A549 (cell line): ENCODE results near the gene TRAPPC12. TPM values are rescaled to one million over a fixed set of nuclear protein-coding genes. Genes with fewer than 3 reads are reported as not detected.

ENCODE experiments used
- ATAC-seq, 2 experiments: fragments of 200-7000 bp in 1 of 2; fragments of >200 bp in 1 of 2; cut with Nextera tagmentation in 1 of 2; cut with Tn5 transposase in 1 of 2; 3 replicates each; pipeline versions ENCODE4 v1.8.0 to v1.9.1; 2018 to 2020; ENCODE audit warnings: mild to moderate bottlenecking in 1 of 2, moderate library complexity in 1 of 2
- CTCF ChIA-PET: fragments of 300-600 bp; sonication (Branson Sonifier 250); formaldehyde crosslinking; extraction: SDS; loops from one replicate; lab custom pipeline; 2021; ENCODE audit warnings: antibody characterized with exemption, inconsistent platforms; lab: Yijun Ruan, JAX
- POLR2A ChIA-PET: fragments of 350-600 bp; formaldehyde crosslinking; extraction: SDS; loops from one replicate; lab custom pipeline; 2021; ENCODE audit warnings: antibody characterized with exemption, inconsistent platforms; lab: Yijun Ruan, JAX
- DNase-seq, 2 experiments: peaks; one replicate each; pipeline versions ENCODE4 v3.0.0 to v3.0.0-alpha.2; 2011 to 2016; ENCODE audit warnings: low read depth in 1 of 2, low spot score in 1 of 2
- FAIRE-seq: peaks from 2 replicates; lab custom pipeline; 2011; peaks lifted over from hg19 to GRCh38; lab: Jason Lieb, UNC
- H3K27ac ChIP-seq, 2 experiments: fragments of >200 bp; sonication (Bioruptor Twin); formaldehyde crosslinking; 3 replicates each; pipeline ENCODE4 v1.5.1; 2016 to 2017
- H3K4me1 ChIP-seq: fragments of >200 bp; sonication (Bioruptor Twin); formaldehyde crosslinking; 3 replicates; pipeline ENCODE4 v1.6.1; 2016
- H3K4me2 ChIP-seq: fragments of >200 bp; sonication (Bioruptor Twin); formaldehyde crosslinking; 3 replicates; pipeline ENCODE4 v1.6.1; 2016
- H3K4me3 ChIP-seq: fragments of >200 bp; sonication (Bioruptor Twin); formaldehyde crosslinking; 3 replicates; pipeline ENCODE4 v1.5.1; 2016
- H3K9me3 ChIP-seq: fragments of >200 bp; sonication (Bioruptor Twin); formaldehyde crosslinking; 3 replicates; pipeline ENCODE4 v1.6.1; 2016
- BHLHE40 ChIP-seq: IDR thresholded peaks from 2 replicates; pipeline ENCODE4 v1.6.1; 2012; ENCODE audit warnings: low read depth, low read length, inconsistent platforms
- CEBPB ChIP-seq, 2 experiments: fragments of >200 bp in 1 of 2; sonication (Bioruptor Twin) in 1 of 2; formaldehyde crosslinking in 1 of 2; IDR thresholded peaks; 2 replicates each; pipeline ENCODE4 v1.6.1; 2012 to 2016
- CHD2 ChIP-seq: fragments of 150-350 bp; IDR thresholded peaks from 2 replicates; pipeline ENCODE4 v1.6.1; 2014; ENCODE audit warnings: low read length; ENCODE audit not compliant: partially characterized antibody
- CHD4 ChIP-seq: fragments of 200-600 bp; sonication (generic); IDR thresholded peaks from 2 replicates; pipeline ENCODE4 v1.6.1; 2016; ENCODE audit warnings: antibody characterized with exemption, mild to moderate bottlenecking, borderline replicate concordance
- EHF ChIP-seq: fragments of 250-450 bp; sonication (Bioruptor Pico); IDR thresholded peaks from 2 replicates; pipeline ENCODE4 v1.5.0; 2020; ENCODE audit warnings: mild to moderate bottlenecking
- ESRRA ChIP-seq: fragments of 150-350 bp; IDR thresholded peaks from 2 replicates; pipeline ENCODE4 v1.6.1; 2014; ENCODE audit warnings: mild to moderate bottlenecking, low read length, borderline replicate concordance
- FOSB ChIP-seq: fragments of 250-450 bp; sonication (Bioruptor Pico); IDR thresholded peaks from 2 replicates; pipeline ENCODE4 v1.5.0; 2020; ENCODE audit warnings: mild to moderate bottlenecking, moderate library complexity
- FOXS1 ChIP-seq: fragments of 250-450 bp; sonication (Bioruptor Pico); IDR thresholded peaks from 2 replicates; pipeline ENCODE4 v1.5.0; 2020; ENCODE audit warnings: mild to moderate bottlenecking, moderate library complexity
- GATA3 ChIP-seq: IDR thresholded peaks from 2 replicates; pipeline ENCODE4 v1.6.1; 2012; ENCODE audit warnings: borderline replicate concordance
- HEYL ChIP-seq: fragments of 250-450 bp; sonication (Bioruptor Pico); IDR thresholded peaks from 2 replicates; pipeline ENCODE4 v1.8.0; 2021; ENCODE audit warnings: mild to moderate bottlenecking, moderate library complexity
- HOXB5 ChIP-seq: fragments of 250-450 bp; sonication (Bioruptor Pico); IDR thresholded peaks from 2 replicates; pipeline ENCODE4 v1.5.0; 2020; ENCODE audit warnings: mild to moderate bottlenecking, moderate library complexity
- JUNB ChIP-seq: fragments of >200 bp; sonication (Bioruptor Twin); formaldehyde crosslinking; IDR thresholded peaks from 2 replicates; pipeline ENCODE4 v1.6.1; 2016
- KDM1A ChIP-seq: fragments of 200-600 bp; sonication (generic); IDR thresholded peaks from 2 replicates; pipeline ENCODE4 v1.6.1; 2016; ENCODE audit warnings: low read depth, mild to moderate bottlenecking
- MAFK ChIP-seq: fragments of 450-650 bp; IDR thresholded peaks from 2 replicates; pipeline ENCODE4 v1.6.1; 2014; ENCODE audit not compliant: partially characterized antibody
- NPAS2 ChIP-seq: fragments of 250-450 bp; sonication (Bioruptor Pico); IDR thresholded peaks from 2 replicates; pipeline ENCODE4 v1.8.0; 2022; ENCODE audit warnings: mild to moderate bottlenecking, moderate library complexity, borderline replicate concordance
- POLR2A ChIP-seq: IDR thresholded peaks from 2 replicates; pipeline ENCODE4 v1.6.1; 2012; ENCODE audit warnings: mild to moderate bottlenecking, low read length
- RAD21 ChIP-seq, 2 experiments: fragments of >200 bp in 1 of 2; sonication (Bioruptor Twin) in 1 of 2; formaldehyde crosslinking in 1 of 2; IDR thresholded peaks in 1 of 2; conservative IDR thresholded peaks in 1 of 2; 2 replicates in 1 of 2; 3 replicates in 1 of 2; pipeline ENCODE4 v1.6.1; 2012 to 2018; ENCODE audit warnings: inconsistent platforms in 1 of 2
- RFX5 ChIP-seq: fragments of 450-650 bp; IDR thresholded peaks from 2 replicates; pipeline ENCODE4 v1.7.1; 2014; ENCODE audit warnings: antibody characterized with exemption, mild to moderate bottlenecking, moderate library complexity
- TP53 ChIP-seq: fragments of 250-450 bp; sonication (Bioruptor Pico); IDR thresholded peaks from 2 replicates; pipeline ENCODE4 v1.5.0; 2021; ENCODE audit warnings: mild to moderate bottlenecking, moderate library complexity
- ZNF302 ChIP-seq: fragments of 250-450 bp; sonication (Bioruptor Pico); IDR thresholded peaks from 2 replicates; pipeline ENCODE4 v1.9.0; 2021; ENCODE audit warnings: inconsistent platforms, mild to moderate bottlenecking, moderate library complexity
- whole genome bisulfite sequencing: methylation state at CpG from one replicate; pipeline ENCODE4 v1.1.6; 2017; ENCODE audit errors: missing lambda C conversion rate; 5-methylcytosine and 5-hydroxymethylcytosine counted together
- polyA plus RNA-seq, 4 experiments: library from polyadenylated mRNA; depleted of rRNA in 3 of 4; stranded (reverse); fragments of >200 nt; fragmentation: RNase III in 1 of 4; extraction: RNeasy Plus Mini Kit Qiagen cat#74134 plus additional on column Dnase treatment in 1 of 4; gene quantifications; 2 replicates in 3 of 4; 3 replicates in 1 of 4; pipeline ENCODE4 v1.2.3, GENCODE V29; 2011 to 2017
- TF ChIP-seq, protein P1 (sequence below): fragments of >200 bp; sonication (Bioruptor Twin); formaldehyde crosslinking; IDR thresholded peaks from 3 replicates; pipeline ENCODE4 v1.6.1; 2016
- TF ChIP-seq, protein P2 (sequence below): IDR thresholded peaks from 2 replicates; pipeline ENCODE4 v1.6.1; 2012
- TF ChIP-seq, protein P3 (sequence below): fragments of 450-650 bp; IDR thresholded peaks from 2 replicates; pipeline ENCODE4 v1.6.1; 2014; ENCODE audit warnings: antibody characterized with exemption
- TF ChIP-seq, protein P4 (sequence below): fragments of 250-450 bp; sonication (Bioruptor Pico); IDR thresholded peaks from 2 replicates; pipeline ENCODE4 v1.5.0; 2020; ENCODE audit warnings: low read depth, mild to moderate bottlenecking, moderate library complexity

The TRAPPC12 gene
- polyA plus RNA-seq, 2 of the 4 experiments (the other 2 are of a cell fraction), result 42.3 to 55.0 TPM

DNA sequence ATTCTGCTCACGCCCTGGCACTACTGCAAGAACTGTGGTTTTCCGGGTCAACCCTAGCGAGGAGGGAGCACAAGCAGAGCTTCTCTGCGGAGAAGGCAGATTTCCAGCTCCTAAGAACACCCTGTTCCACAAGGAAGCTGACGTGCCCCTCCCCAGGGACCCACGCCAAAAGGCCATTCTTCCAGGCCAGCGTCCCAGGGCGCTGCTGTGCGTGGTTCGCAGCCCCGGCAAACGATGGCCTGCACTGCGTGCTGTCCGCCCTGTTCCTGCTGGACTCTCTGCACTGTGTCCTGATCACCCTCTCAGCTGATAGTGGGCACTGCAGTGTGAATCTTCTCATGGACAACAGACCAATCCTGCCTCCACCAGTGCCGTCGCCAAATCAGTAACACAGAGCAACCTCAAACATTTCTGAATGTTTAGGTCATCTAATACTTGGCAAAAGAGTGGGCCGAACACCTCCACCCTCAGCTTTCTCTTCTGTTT is 90.7 kb downstream of the TRAPPC12 start:
- POLR2A ChIA-PET, result no interaction called here
- no peak for ATAC-seq
- no peaks in the 10 kb centered on the region for H3K9me3 ChIP-seq
- H3K4me2 ChIP-seq, result no peak overlapping the region
- TF ChIP-seq TP53, result no peak
- no peak for TF ChIP-seq RAD21 (conservative IDR thresholded peaks at IDR 0.05 in 1 of 2, IDR thresholded peaks at IDR 0.05 in 1 of 2)
- TF ChIP-seq ESRRA, result no peak
- no peak for TF ChIP-seq KDM1A
- TF ChIP-seq CHD2, result no peak
- TF ChIP-seq MAFK, result no peak
- TF ChIP-seq HOXB5, result no peak
- no peak for TF ChIP-seq GATA3
- TF ChIP-seq, protein P1, sequence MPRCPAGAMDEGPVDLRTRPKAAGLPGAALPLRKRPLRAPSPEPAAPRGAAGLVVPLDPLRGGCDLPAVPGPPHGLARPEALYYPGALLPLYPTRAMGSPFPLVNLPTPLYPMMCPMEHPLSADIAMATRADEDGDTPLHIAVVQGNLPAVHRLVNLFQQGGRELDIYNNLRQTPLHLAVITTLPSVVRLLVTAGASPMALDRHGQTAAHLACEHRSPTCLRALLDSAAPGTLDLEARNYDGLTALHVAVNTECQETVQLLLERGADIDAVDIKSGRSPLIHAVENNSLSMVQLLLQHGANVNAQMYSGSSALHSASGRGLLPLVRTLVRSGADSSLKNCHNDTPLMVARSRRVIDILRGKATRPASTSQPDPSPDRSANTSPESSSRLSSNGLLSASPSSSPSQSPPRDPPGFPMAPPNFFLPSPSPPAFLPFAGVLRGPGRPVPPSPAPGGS, result no peak
- no peak for TF ChIP-seq JUNB
- no peak for TF ChIP-seq FOXS1
- TF ChIP-seq POLR2A, result no peak
- TF ChIP-seq, protein P2, sequence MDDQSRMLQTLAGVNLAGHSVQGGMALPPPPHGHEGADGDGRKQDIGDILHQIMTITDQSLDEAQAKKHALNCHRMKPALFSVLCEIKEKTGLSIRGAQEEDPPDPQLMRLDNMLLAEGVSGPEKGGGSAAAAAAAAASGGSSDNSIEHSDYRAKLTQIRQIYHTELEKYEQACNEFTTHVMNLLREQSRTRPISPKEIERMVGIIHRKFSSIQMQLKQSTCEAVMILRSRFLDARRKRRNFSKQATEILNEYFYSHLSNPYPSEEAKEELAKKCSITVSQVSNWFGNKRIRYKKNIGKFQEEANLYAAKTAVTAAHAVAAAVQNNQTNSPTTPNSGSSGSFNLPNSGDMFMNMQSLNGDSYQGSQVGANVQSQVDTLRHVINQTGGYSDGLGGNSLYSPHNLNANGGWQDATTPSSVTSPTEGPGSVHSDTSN, result no peak
- WGBS, result 94% methylated on average over 17 of the region's 17 CpGs
- CTCF ChIA-PET, result interaction anchor here (1.3 to 2.0 kb wide), 3 partner anchors 8 to 182 kb away, joined by 4 to 7 read pairs (median 4); no protein-coding TSS in a partner anchor
- DNase-seq, result no peak
- no peak overlapping the region for H3K4me3 ChIP-seq
- peaks cover 13% of the 10 kb centered on the region for H3K4me1 ChIP-seq
- no peak for FAIRE-seq
- no peak overlapping the region for H3K27ac ChIP-seq

DNA sequence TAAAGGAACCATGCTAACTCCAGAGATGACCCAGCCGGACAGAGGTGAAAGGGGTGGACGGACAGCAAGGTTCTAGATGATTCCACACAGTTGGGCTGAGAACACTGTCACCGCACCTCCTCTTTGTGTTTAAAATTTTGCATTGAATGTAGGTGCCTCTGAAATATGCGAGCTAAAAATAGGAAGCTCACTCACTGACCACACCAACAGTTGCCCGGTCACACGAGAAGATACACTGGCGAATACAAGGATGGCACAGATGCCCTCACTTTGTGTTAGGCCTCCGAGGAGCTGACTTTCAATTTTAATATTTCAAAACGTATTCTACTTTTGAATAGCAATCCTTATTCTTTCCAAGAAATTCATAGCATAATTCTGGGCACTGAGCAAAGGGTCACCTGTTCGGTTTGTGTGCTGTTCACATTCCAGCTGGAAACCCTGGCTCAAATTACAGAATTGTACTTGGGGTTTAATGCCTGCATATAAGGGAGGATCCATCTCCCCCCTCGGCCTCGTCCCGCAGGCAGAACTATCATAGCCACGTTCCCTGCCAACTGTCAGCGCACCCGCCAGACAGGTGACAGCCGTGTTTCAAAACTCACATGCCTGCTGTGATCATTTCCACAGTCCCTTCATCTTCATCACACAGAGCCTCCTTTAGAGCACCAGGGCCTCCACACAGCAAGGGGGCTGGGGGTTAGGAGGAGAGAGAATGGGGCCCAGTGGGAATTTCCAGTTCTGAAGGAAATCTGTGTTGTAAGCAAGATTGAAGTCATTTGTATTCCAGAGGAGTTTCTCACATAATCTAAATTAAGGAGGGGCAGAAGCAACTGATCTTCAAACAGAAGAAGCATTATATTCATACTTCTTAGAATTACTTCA is 91.6 kb downstream of the TRAPPC12 start:
- no peak for ATAC-seq
- Histone ChIP-seq H3K4me1 (peaks cover 4% of the 10 kb centered on the region), H3K4me3 (no peak overlapping the region), H3K27ac (no peak overlapping the region), H3K9me3 (no peaks in the 10 kb centered on the region), H3K4me2 (no peak overlapping the region)
- no peak for FAIRE-seq
- WGBS, result 95% methylated on average over 17 of the region's 17 CpGs
- ChIA-PET CTCF (interaction anchor here (1.3 to 2.0 kb wide), 3 partner anchors 9 to 181 kb away, joined by 4 to 7 read pairs (median 4); no protein-coding TSS in a partner anchor), POLR2A (no interaction called here)
- no peak for DNase-seq
- TF ChIP-seq ESRRA, result no peak
- no peak for TF ChIP-seq MAFK
- no peak for TF ChIP-seq POLR2A
- no peak for TF ChIP-seq RAD21 (conservative IDR thresholded peaks at IDR 0.05 in 1 of 2, IDR thresholded peaks at IDR 0.05 in 1 of 2)

DNA sequence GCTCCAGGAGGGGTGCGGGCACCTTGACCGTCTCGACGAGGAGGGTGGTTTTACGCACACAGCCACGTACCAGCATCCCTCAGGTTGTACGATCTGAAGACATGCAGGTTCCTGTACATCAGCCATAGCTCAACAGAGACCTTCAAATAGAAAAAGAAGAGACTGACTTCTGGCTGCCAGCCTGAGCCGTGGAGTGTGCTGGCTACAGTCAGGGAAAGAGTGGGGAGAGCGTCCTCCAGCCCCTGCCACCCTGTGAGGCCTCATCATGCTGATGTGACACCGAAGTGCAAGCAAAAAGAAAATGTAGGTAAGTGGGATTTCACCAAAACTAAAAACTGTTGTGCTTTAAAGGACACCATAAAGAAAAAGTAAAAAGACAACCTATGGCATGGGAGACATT is 92.8 kb downstream of the TRAPPC12 start:
- Histone ChIP-seq H3K4me3 (no peak overlapping the region), H3K27ac (no peak overlapping the region), H3K4me1 (no peaks in the 10 kb centered on the region), H3K9me3 (no peaks in the 10 kb centered on the region), H3K4me2 (no peak overlapping the region)
- ChIA-PET POLR2A (no interaction called here), CTCF (interaction anchor here (1.1 to 3.3 kb wide), 3 partner anchors 10 to 48 kb away, joined by 4 to 25 read pairs (median 8); no protein-coding TSS in a partner anchor)
- FAIRE-seq (no peak), ATAC-seq (no peak), DNase-seq (no peak)
- 89% methylated on average over 10 of the region's 10 CpGs for WGBS
- TF ChIP-seq EHF (CRISPR knock-in tag) (no peak), HEYL (CRISPR knock-in tag) (no peak), FOSB (CRISPR knock-in tag) (no peak), CHD4 (no peak), BHLHE40 (no peak), ZNF302 (CRISPR knock-in tag) (no peak), CHD2 (no peak), RFX5 (no peak), CEBPB (IDR thresholded peaks at IDR 0.05) (no peak), NPAS2 (CRISPR knock-in tag) (no peak), TP53 (no peak)
- TF ChIP-seq, protein P3, sequence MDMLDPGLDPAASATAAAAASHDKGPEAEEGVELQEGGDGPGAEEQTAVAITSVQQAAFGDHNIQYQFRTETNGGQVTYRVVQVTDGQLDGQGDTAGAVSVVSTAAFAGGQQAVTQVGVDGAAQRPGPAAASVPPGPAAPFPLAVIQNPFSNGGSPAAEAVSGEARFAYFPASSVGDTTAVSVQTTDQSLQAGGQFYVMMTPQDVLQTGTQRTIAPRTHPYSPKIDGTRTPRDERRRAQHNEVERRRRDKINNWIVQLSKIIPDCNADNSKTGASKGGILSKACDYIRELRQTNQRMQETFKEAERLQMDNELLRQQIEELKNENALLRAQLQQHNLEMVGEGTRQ, result no peak
- TF ChIP-seq, protein P4, sequence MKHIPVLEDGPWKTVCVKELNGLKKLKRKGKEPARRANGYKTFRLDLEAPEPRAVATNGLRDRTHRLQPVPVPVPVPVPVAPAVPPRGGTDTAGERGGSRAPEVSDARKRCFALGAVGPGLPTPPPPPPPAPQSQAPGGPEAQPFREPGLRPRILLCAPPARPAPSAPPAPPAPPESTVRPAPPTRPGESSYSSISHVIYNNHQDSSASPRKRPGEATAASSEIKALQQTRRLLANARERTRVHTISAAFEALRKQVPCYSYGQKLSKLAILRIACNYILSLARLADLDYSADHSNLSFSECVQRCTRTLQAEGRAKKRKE, result no peak
